ENCODE data around the gene FBXW5.

The FBXW5 gene

DNA sequence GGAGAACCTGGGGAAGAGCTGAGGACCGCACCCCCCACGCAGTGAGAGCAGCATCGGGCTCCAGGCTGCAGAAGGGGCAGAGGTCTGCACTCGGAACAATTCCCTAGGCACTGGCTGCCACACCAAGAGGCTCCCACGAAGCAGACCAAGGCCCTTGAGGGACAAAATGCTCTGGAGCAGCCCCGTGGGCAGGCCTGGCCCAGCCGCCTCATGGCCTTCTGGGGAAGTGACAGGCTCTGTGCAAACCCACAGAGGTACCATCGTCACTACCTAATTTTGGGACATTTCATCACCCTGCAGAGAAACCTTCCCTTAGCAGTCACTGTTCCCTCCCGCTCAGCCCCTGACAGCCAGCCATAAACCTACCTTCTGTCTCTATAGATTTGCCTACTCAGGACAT is 15.9 kb downstream of the FBXW5 start:
- no peak for DNase-seq

DNA sequence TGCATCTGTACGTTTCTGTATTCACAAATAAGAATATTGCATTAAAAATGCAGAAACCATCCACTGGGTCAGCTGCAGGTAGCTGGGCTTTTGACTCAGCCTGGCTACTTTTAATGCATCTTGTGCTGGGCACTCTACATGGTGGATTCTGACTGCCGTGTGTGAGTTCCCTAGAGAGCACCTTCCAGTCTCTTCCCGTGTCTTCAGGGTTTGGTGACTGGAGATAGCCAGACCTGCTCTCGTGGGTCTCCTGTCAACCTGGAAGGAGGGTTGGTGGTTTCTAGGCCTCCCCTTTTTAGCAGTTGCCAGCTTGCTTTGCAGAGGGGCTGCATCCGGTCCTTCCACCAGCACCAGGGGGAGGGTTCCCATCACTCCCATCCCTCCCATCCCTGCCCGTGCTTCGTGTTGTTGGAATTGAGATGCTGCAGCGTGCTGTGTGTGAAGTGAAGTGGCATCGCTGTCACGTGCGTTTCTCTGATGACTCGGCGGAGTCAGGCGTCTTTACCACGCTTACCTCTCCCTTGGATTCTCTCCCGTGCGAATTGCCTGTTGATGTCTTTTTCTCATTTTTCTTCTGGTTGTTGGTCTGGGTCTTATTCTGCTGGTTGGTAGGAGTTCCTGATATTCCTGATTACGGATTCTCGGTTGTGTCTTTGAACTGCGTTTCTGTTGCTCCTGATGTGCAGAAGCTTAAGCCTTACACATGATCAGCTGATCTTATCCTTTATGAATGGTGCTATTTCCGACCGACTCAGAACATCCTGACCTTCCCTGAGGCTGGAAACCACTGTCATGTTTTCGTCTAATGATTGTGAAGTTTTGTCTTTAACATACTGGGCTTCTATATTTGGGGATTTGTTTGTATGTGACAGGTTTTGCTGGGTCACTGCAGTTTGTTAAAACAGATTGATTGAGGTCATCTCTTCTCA is 16.9 kb downstream of the FBXW5 start:
- DNase-seq = no peak

DNA sequence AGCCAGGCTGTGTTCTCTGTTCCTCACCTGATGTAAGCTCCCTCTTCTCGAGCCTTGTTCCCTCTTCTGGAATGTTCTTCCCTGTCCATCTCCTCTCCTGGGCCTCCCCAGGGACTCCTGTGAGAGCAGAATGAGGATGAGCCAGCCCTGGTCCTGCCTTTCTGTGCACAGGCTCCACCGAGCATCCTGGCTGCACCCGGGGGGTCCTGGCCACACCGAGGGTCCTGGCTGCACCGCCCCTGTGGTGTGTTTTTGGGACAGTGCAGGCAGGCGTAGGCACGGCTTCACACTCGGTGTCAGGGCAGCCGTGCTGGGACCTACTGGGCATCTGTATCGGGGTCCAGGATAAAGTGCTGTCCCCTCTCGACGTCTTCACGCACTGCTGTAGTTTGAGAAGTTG is 17.8 kb downstream of the FBXW5 start:
- no peak for DNase-seq

DNA sequence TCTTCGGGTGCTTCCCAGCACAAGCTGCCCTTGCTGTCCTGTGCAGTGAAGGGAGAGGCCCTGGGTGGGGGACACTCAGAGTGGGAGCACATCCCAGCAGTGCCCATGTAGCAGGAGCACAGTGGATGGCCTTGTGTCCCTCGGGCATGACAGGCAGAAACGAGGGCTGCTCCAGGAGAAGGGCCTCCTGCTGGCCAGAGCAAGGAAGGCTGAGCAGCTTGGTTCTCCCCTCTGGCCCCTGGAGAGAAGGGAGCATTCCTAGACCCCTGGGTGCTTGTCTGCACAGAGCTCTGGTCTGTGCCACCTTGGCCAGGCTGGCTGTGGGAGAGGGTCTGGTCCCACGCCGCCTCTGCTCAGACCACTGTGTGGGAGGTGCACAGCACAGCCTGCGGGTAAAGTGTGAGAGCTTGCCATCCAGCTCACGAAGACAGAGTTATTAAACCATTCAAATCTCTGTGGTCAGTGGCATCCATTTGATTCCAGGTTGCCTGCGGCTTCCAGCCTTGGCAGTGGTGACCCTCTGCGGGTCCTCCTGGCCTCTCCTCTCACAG is 18.3 kb downstream of the FBXW5 start:
- DNase-seq = no peak

DNA sequence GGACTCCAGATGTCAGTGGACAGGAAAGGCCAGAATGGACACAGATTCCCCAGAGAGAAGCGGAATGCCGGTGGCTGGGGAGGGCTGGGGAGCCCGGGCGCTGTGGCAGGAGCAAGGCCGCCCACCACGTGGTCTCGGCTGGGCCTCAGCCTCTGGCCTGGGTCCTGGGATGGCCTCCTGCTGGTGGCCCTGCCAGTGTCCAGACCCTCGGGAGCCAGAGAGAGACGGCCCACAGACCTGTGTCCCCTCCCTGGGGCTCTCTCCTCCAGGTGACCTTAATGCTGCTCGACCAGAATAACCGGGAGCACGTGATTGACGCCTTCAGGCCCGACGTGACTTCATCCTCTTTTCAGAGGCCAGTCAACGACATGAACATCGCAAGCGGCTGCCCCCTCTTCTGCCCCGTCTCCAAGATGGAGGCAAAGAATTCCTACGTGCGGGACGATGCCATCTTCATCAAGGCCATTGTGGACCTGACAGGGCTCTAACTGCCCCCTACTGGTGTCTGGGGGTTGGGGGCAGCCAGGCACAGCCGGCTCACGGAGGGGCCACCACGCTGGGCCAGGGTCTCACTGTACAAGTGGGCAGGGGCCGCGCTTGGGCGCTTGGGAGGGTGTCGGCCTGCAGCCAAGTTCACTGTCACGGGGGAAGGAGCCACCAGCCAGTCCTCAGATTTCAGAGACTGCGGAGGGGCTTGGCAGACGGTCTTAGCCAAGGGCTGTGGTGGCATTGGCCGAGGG is 19.0 kb downstream of the FBXW5 start:
- no peak for DNase-seq

DNA sequence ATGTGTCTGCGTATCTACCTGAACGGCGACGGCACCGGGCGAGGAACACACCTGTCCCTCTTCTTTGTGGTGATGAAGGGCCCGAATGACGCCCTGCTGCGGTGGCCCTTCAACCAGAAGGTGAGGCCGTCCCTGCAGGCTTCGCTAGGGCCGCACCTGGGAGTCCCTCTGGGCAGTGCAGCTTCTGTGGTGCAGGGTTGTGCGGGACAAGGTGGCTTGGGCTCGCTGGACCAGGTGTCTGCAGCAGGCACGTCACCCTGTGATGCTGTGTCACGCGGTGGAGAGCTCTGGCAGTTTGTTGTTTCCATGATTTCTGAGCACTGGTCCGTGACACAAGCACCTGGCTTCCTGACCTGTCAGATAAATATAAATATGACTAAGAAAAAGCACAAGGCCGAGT is 20.7 kb downstream of the FBXW5 start:
- DNase-seq = no peak

DNA sequence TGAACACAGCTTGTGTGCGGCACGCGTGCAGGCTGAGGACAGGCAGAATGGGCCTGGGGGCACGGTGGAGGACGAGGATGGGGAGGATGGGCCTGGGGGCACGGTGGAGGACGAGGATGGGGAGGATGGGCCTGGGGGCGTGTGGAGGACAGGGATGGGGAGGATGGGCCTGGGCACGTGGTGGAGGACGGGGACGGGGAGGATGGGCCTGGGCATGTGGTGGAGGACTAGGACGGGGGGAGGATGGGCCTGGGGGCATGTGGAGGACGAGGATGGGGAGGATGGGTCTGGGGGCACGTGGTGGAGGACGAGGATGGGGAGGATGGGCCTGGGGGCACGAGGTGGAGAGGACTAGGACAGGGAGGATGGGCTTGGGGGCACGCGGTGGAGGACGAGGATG is 22.0 kb downstream of the FBXW5 start:
- no peak for DNase-seq

DNA sequence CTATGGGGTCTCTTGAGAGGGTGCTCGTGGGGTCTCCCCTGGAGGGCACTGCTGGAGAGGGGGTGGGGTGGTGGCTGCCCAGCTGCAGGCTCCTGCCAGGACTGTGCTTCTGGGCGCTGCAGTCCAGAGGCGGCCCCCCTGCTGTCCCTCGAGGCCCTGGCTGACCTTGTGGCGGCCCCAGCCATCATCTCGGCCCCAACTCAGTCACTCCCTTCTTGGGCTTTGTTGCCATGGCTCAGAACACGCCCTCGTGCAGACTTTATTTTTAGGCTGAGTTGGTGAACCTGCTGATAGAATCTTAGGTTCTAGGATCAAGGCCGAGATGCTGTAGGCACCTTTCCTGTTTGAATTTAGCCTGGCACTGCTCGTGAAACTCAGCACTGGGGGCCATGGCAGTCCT is 22.8 kb downstream of the FBXW5 start:
- DNase-seq = no peak

DNA sequence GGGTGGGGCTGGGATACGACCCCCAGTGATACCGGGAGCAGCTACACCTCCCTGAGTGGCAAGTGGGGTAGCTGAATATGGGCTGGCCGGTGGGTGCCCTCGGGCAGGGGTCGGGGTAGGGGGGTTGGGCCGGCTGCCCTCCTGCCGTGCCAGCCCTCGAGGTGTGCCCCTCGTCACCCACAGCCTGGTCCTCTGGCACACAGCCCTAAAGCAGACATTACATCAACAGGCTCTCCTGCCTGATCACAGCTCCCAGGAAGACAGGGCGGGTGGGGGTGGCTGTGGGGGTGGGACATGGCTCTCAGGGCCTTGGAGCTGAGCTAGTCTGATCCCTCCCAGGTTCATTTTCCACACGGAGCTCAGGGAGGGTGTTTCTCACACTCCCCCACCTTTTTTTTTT is 23.2 kb downstream of the FBXW5 start:
- DNase-seq = no peak

DNA sequence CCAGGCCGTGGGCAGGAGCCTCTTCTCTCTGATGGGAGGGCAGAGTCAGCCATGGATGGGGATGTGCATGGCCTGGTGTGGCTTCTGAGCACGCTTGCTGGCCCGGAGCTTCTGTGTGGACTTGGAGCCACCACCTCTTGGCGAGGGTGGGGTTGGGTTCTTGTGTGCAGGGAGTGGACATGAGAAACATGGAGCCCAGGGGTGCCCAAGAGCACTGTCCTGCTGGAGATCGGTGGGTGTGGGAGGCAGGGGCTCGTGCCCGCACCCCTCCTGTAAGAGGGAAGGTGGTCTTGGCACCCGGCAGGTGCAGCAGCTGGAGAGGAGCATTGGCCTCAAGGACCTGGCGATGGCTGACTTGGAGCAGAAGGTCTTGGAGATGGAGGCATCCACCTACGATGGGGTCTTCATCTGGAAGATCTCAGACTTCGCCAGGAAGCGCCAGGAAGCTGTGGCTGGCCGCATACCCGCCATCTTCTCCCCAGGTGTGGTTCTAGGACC is 23.8 kb downstream of the FBXW5 start:
- DNase-seq = no peak

DNA sequence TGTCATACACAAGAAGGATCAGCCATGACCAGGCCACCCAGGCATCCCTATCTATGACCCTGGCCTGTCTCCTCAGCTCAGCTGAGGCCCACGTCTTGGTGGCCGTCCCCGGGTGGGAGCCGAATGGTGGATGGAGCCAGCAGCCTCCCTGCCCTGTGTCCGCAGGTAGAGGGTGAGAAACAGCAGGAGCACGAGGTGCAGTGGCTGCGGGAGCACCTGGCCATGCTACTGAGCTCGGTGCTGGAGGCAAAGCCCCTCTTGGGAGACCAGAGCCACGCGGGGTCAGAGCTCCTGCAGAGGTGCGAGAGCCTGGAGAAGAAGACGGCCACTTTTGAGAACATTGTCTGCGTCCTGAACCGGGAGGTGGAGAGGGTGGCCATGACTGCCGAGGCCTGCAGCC is 24.5 kb downstream of the FBXW5 start:
- DNase-seq = no peak

DNA sequence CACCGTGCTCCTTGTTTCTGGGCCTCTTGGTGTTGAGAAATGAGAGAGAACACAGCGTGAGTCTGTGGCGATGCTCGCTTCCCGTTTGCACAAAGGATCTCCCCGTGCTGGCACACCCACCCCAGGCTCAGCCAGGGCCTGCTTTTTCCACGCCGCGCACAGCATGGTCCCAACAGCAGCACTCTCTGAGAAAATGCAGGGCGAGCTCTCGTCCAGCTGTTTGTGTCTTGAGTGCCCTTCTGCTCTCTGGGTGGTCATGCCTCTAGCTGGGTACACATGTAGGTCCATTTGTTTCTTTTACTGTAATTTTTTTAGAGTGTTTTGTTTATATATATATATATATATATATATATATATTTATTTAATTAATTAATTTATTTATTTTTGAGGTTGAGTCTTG is 26.6 kb downstream of the FBXW5 start:
- DNase-seq = no peak

DNA sequence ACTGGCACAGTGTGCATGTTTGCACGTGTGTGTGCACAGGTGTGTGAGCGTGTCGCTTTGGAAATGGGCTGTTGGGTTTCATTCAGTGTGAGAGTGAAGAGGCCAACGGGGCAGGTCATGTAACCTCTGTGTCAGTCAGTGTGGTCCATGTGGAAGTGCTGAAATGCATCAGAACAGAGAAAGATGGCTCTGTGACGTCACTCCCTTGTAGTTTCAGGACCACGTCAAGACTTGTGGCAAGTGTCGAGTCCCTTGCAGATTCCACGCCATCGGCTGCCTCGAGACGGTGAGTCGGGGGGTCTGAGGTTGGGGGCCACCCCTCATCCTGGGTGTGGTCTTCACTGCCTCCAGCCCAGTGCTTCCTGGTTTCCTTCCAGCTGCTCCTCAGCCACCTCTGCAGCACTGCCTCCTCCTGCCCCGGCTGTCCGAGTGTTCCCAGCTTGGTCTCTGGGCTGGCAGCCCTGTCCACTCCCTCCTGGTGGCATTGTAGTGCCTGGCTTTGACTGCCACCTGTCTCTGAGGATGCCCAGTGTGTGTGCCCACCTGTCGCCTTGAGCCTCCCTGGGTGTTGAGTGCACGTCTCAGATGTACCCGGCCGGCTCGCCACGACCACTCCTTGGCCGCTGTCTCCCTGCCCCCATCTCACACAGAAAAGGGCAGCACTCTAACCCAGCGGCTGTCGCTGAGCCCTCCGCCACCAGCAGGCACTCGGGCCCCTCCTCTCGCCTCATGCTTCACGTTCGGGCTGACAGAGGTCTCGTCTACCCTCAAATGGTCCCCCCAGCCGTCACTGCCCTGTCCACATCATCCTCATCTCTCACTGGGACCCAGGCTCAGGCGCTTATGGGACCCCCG is 28.0 kb downstream of the FBXW5 start:
- no peak for DNase-seq

DNA sequence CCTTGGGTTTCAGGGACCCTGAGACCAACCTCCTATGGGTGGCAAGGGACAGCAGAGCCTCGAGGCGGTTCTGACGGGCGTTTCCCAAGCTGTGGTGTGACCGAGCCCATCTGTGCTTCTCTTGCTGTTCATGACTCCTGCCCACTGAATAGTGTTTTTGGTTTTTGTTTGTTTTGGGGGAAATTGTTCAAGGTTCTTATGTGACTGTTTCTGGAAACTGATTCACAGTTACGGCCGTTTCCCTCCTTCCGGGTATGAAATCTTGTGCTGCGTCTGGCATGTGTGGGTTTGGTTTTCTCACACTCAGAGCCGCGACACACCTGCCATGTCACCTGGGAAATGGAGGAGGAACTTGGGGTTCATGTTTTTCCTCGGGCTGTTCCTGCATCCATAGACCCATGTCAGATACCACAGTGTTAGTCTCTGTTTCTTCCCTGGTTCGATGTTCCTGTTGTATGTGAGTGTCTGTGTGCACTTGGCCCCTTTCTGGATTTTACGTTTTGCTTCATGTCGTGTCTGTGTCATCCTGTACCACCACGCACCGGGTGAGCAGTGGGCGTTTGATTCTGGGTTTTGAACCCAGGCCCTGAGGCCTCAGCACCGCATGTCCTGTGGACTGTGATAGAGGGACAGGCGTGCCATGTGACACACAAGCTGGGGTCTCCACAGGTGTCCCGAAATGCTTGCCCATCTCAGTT is 28.8 kb downstream of the FBXW5 start:
- DNase-seq = no peak

DNA sequence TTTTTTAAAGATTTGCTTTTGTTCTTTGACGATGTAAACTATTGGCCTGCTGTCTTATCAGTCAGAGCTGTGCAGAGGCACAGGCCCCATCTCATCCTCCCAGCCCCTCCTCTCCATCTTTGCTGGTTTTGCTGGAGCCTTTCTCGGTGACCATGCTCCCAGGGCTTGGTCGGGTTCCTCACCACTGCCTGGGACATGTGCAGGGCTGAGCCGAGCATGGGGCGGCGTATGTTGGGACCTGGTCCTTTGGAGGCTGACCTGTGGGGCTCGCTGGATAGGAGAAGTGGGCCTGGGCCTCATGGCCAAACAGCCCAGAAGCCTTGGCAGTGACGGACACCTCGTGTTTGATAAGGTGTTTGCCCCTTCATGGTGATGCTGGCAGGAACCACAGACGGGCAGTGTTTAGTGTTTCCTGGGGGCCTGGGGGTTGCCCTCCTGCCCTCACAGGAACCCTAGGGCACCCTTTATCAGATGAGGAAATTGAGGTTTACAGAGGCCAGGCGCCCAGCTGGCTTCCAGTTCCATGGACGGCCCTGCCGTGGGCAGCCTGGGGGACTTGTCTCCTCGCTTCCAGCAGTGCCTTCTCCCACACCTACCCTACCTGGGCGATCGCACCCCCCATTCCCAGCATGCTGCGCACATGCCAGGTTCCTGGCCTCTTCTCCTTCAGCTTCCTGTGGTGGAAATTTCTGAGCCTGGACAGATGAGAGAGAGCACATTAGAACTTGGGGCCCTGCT is 30.7 kb downstream of the FBXW5 start:
- no peak for DNase-seq

DNA sequence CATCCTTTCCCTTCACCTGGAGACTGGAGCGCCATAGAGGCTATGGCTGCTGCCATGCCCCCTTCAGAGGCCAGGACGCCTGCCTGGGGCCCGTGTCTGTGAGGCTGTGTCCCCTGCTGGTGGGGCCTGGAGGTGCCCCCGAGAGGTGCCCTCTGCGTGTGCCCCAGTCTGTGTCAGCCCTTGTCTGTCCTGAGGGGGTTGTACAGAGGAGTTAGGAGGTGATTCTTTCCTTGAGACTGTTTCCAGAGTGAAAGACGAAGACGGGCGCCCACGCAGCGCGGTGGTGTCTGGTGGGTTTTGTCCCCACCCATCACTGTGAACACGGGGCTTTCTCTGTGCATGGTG is 33.7 kb downstream of the FBXW5 start:
- no peak for DNase-seq

DNA sequence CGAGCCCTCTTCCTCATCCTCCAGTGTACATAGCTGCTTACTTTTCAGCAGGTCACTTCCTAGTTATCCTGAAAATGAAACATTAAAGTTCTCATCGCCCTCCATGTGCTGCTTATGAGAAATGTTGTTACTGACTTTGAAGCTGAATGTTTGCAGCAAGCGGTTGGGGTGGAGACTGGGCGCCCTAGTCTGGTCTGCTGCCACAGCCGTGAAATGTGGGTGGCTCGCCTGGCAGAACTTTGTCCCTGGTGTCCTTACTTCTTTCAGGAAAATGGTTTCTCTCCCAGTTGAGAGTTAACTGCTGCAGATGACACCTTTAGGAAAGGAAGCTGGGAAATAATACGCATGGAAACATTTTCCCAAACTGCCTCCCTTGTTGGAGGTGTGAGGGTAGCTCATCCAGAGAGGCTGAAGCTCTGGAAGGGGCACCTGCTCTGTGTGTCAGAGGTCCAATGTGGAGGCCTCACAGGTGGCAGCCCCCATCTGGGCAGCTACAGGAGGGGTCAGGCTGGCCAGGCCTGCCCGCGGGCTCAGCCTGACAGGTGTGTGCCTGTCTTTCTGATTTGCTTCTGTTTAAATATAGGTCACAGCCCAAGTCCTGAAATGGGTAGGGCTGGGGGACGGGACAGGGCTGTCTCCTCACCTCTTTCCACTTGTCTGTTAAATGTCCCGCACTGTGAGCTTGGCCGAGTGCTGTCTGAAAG is 34.2 kb downstream of the FBXW5 start:
- DNase-seq = no peak

DNA sequence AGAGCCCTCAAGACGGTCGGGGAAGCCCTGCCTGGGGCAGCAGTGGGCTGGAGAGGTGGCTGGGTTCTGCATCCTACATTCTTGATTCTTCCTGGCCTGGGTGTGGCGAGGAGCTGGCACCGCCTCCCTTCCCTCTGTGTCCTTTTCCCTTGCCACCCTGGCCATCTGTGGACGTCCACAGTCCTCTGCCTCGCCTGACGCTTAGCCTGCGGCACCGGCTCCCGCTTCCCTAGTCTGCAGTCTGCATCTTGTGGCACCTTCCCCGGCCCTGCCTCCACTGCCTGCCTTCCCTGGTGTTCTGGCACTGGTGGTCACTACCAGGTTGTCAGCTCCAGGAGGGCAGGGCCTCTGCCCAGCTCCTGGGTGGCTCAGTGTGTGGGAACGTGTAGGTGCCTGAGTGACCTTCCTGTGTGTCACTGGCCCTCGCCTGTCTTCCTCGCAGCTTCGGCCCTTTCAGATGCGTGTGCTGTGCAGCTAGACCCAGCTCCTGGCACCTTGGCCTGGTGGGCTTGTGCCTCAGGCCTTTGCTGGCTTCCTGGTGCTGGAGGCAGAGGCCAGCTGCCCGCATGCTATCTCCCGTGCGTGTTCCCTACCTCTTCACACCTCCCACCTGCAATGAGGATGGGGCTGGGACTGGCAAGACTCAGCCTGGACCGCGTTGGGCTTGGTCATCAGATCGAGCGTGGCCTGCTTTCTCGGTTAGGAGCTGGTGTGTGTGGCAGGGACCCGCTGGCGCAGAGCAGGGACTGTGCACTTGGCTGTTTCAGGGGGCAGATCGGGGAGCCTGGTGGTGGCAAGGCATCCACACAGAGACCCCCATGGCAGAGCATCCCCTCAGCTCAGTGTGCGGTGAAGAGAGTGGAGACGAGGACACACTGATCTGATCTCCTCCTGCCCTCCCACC is 37.3 kb downstream of the FBXW5 start:
- DNase-seq = no peak

DNA sequence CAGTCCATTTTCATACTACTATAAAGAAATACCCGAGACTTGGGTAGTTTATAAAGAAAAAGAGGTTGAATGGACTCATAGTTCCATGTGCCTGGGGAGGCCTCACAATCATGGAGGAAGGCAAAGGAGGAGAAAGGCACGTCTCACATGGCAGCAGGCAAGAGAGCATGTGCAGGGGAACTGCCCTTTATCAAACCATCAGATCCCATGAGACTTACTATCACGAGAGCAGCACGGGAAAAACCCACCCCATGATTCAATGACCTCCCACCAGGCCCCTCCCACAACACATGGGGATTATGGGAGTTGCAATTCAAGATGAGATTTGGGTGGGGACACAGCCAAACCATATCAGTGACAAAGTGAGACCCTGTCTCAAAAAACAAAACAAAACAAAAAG is 38.3 kb downstream of the FBXW5 start:
- DNase-seq = no peak

DNA sequence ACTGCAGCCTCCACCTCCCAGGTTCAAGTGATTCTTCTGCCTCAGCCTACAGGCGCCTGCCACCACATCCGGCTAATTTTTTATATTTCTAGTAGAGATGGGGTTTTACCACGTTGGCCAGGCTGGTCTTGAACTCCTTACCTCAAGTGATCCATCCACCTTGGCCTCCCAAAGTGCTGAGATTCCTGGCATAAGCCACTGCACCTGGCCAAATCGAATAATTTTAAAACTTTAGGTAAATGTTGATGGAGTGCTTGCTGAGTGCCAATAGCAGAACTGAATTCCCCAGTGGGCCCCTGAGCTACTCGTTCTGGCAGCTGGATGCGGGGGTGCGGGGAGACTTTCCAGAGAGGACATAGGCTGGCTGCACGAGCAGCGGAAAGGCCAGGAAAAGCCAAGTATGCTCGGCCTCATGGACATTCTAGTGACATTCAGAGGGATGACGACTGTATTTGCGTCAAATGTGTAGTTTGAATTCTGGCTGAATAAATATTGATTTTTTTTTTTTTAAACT is 41.4 kb downstream of the FBXW5 start:
- DNase-seq = no peak
